Limb (tissue), 2 donors: Measurements from ENCODE around the gene RBBP9.
"Not testable (repeated sequence)": the region's sequence is repeated elsewhere in the genome, so short reads cannot be mapped to it uniquely, and the experiment has no call there.

Source experiments
- DNase-seq, 2 donors: peaks; one replicate each; pipeline ENCODE4 v3.0.0-alpha.2; 2016; ENCODE audit errors: extremely low spot score in 2 of 2

Gene RBBP9

DNA sequence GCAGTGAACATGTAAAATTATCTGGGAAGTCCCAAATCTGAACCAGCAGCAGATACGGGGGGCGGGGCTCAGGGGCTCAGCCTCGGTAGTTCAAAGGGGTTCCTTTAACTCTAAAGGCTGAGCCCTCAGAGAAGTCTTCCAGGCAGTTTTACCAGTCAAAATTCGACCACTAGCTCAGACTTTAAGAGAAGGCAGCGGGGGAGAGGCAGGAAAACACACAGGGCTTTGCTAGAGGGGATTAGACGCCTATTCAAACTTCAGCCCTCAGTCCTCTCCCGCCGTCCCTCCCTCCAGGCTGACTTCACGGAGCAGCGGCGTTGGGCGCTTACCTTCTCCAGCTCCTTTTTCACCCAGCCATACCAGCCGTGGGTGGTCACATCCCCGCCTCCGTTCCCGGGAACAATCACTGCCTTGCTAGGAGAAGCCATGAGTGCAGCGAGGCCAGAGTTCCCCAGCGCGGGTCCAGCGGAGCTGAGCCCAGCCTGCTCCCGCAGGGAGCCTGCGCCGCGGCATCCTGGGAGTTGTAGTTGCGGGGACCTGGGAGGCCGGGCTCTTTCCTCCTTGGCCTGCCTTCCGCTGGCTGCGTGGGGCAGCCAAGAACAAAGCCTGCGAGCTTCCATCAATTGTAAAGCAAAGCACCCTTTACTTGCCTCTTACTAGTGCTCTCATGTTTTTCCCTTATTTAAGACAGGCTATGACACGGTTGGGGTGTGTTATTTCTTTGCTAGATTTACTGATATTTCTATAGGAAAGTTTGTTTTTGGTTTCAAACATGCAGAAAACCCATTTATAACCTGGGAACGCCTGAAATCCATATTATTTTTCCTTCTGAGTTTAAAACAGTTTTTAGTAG, at the start of gene RBBP9:
RBBP9 (minus strand) TSS at position 486 of the 853 bp plus-strand sequence; CDS start at position 428, 58 bp downstream.
- DNase-seq = peak; percentile 87 to 90

DNA sequence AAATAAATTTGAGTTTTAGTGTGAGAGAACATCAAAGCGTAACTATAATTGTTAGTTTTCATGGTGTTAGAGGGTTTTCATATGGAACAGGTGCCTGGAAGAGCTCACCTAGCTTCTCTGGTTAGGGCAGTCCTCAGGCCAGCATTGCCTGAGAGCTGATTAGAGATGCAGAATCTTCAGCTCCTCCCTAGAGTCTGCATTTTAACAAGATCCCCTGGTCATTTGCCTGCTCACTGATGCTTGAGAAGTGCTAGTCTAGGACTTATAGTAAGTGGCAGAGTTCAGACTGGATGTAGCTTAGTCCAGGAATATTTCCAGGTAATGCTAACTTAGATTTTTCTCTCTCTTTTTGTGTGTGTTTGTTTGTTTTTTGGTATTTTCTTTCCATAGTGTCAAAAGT, 48.5 kb upstream of the RBBP9 start:
- DNase-seq = no peak

- no peak for DNase-seq
Measured at GRCh38 chr20:18543932-18544331, 46.9 kb upstream of the RBBP9 start.

DNA sequence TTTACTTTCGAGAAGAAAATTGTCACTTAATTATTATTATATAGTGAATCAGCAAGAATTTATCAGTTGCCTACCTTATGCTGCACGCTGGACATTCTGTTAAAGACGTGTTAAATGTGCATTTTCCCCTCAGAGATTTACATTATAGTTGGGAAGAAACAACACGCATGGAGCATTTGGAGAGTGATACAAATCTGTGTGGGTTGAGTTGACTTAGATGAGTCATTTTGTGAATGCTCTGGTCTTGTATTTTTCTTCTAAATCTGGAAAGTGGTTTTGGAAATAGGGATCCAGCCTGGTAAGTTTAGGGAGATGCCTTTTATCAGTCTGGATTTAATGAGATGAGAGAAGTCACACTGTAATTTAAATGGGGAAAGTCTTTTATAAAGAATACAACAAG, 46.2 kb upstream of the RBBP9 start:
- no peak for DNase-seq

- DNase-seq = no peak
Measured at GRCh38 chr20:18541741-18542140, 44.7 kb upstream of the RBBP9 start.

GRCh38 chr20:18537651-18538050, 40.6 kb upstream of the RBBP9 start:
- no peak for DNase-seq

DNA sequence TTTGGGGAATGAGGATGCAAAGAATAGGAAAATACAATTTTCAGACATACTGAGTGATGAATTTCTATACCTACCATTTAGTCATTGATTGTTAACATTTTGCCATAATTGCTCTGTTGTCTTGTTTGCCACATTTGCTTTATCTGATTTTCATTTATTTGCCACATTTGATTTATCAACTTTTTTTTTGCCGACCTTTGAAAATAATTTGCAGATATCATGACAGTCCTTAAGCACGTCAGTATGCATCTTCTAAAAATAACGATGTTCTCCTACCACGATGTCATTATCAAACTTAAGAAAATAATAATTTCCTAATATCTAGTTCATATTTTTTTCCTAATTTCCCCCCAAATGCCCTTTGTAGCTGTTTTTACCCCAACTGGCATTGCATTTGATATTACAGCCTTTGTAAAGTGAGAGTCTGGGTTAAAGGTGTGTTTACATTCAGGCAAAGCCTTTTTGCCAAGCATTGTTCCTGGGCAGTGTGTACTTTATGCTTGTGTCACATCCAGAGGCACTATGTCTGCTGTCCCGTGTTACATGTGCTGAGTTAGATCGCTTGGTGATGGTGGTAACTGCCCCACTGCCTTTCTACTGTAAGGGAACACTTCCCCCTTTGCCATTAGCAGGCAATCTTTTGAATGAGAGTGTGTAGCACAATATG, 37.1 kb upstream of the RBBP9 start:
- no peak for DNase-seq

- no peak for DNase-seq
Measured at GRCh38 chr20:18533491-18533890, 36.5 kb upstream of the RBBP9 start.

DNA sequence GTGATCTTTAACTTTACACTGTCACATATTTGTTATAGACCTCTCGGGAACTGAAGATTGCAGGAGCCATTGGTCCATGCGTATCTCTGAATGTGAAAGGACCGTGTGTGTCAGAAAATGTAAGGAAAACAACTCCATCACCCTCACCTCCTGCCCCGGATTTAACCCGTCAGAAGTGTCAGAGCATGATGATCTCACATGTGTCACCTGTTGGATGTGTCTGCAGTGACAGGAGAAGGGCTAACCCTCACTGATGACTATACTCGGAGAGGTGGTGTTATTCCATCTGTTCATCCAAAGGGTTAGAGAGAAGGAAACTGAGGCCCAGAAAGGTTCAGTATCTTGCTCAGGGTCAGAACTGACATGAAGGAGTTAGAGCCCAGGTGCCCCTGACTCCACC, 35.6 kb upstream of the RBBP9 start:
- DNase-seq = no peak

GRCh38 chr20:18529041-18529440, 32.0 kb upstream of the RBBP9 start:
- no peak for DNase-seq

GRCh38 chr20:18527836-18528235, 30.8 kb upstream of the RBBP9 start:
- DNase-seq = no peak

DNA sequence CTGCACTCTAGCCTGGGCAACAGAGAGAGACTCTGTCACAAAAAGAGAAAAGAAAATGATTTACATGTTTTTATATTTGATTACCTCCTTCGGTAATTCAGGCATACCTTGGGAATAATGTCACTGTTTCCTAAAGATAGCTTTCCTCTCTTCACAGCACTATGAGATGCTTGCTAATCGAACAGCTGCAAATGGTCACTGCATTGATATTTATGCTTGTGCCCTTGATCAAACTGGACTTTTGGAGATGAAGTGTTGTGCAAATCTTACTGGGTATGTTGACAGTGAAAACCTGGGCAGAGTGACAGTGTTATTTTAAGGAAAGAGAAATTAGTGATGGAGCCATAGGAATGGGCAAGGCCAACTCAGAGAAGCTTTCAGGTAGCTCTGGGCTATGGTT, 30.3 kb upstream of the RBBP9 start:
- DNase-seq = no peak

- DNase-seq = not testable (repeated sequence)
Measured at GRCh38 chr20:18526761-18527160, 29.7 kb upstream of the RBBP9 start.

DNA sequence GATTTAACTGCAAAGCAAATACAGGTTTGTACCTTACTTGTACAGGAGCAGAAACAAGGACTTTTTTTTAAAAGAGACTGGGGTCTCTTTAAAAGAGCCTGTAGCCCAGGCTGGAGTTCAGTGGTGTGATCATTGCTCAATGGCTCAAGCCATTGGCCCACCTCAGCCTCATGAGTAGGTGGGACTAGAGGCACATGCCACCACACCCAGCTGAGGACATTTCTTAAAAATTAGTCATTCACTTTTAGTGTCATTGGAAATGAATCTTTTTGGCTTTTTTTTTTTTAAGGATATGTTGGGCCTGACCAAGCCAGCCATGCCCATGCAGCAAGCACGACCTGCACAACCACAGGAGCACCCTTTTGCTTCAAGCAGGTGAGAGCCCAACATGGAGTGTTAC, 27.6 kb upstream of the RBBP9 start:
- no peak for DNase-seq

DNA sequence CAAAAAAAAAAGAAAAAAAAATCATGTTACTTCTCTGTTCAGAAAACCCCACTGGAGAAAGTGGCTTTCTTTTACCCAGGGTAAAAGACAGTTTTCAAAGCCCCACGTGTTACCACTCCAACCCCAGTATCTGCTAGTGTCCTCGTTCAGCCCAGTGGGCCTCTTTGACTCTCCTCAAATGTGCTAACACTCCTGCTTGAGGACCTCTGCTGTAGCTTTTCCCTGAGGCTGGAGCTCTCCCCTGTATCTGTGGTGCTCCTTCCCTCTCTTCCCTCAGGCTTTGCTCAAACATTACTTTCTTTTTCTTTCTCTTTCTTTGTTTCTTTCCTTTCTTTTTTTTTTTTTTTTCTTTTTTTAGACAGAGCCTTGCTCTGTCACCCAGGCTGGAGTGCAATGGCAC, 26.0 kb upstream of the RBBP9 start:
- no peak for DNase-seq

GRCh38 chr20:18522066-18522465, 25.0 kb upstream of the RBBP9 start:
- not testable (repeated sequence) for DNase-seq

GRCh38 chr20:18515973-18516372, 18.9 kb upstream of the RBBP9 start:
- DNase-seq = no peak

DNA sequence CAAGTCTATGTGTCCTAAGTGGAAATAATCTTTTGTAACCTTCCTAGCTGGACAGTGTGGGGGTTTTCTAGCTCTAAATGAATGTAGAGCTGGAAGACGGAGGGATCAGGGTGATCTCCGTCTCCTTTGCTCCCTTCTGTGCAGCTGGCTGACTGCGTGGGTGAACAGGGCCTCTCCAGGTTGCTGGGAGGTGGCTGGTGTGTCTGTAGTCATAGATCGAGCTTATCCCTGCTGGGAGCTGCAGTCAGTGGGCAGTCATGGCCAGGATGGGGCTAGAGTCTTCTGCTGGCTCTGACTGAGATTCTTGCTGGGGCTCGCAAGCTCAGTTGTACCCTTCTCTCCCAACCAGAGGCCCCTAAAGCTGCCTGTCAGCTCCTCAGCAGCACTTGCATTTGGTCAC, 17.1 kb upstream of the RBBP9 start:
- no peak for DNase-seq

DNA sequence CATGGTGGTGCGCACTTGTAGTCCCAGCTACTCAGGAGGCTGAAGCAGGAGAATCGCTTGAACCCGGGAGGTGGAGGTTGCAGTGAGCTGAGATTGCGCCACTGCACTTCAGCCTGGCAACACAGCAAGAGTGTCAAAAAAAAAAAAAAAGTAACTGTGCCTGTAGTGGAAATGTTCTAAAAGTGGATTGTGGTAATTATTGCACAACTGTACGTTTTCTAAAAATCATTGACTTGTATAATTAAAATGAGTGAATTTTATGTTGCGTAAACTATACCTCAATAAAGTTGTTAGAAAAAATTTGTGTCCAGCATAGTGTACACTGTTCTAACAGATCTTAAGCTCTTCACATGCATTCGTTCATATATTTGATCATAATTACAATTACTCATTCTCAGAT, 16.2 kb upstream of the RBBP9 start:
- DNase-seq = no peak

DNA sequence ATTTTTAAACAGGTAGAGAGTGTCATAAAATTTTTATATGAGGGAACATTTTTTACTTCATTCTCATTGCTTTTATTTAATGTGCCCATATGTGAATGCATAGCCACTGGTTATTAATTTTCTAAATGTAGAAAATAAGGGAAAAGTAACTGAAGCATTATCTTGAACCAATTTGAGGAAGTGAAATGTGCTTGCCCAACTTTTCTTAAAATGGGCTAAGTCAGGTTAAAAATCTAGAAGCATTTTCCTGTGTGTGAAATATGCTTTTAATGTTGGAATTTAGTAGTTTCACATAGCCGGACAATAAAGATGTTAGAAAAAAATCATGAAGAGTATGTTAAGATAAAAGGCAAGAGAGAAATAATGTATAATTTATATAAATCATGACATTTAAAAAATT, 14.5 kb upstream of the RBBP9 start:
- no peak for DNase-seq

- peak; percentile 96 to 97 for DNase-seq
Measured at GRCh38 chr20:18507218-18508191, 10.5 kb upstream of the RBBP9 start, which contains the start of gene SEC23B. SEC23B (plus strand) TSS chr20:18507940; CDS start chr20:18510836, 2,896 bp downstream.

DNA sequence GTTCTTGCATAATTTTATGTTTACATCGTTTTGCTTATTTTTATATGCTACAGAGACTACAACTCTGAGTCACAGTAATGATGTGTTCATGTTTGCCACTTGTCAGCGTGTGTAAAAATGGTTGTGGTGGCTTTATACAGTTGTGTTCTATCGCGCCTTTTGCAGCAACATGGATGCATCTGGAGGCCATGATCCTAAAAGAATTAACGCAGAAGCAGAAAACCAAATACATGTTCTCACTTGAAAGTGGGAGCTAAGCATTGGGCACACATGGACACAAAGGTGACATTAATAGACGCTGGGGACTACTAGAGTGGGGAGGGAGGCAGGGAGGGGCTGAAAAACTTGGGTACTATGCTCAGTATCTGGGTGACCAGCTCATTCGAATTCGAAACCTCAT, 9.7 kb upstream of the RBBP9 start:
- no peak for DNase-seq
